ENCODE data around the gene SCUBE3.

DNA sequence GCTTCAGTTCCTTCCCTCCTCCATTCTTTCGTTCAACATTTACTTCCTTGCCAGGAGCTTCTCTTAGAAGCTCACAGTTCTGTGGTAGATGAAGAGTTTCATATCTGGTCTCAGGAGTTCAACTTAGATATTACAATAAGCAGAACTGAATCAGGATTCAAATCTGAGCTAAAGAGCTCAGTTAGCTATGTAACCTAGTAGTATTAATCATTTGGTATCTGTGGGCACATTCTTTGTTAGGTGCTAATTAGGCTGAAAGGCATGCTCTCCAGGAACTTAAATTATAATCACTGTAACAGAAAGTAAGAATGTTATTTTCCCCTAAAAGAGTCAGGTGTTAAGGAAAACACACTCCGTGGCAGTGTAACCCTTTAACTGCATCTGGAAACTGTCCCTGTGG, 54.1 kb downstream of the SCUBE3 start:
- no peak for TF ChIP-seq MAFK (IDR thresholded peaks at IDR 0.05; ENCODE audit: low read depth, low read length)
- TF ChIP-seq, protein P1, sequence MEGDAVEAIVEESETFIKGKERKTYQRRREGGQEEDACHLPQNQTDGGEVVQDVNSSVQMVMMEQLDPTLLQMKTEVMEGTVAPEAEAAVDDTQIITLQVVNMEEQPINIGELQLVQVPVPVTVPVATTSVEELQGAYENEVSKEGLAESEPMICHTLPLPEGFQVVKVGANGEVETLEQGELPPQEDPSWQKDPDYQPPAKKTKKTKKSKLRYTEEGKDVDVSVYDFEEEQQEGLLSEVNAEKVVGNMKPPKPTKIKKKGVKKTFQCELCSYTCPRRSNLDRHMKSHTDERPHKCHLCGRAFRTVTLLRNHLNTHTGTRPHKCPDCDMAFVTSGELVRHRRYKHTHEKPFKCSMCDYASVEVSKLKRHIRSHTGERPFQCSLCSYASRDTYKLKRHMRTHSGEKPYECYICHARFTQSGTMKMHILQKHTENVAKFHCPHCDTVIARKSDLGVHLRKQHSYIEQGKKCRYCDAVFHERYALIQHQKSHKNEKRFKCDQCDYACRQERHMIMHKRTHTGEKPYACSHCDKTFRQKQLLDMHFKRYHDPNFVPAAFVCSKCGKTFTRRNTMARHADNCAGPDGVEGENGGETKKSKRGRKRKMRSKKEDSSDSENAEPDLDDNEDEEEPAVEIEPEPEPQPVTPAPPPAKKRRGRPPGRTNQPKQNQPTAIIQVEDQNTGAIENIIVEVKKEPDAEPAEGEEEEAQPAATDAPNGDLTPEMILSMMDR (IDR thresholded peaks at IDR 0.05; ENCODE audit: control extremely low read depth in 1 of 3, insufficient read depth in 1 of 3, low read depth in 1 of 3, low read length in 3 of 3), result no peak
- TF ChIP-seq POLR2AphosphoS5 (IDR thresholded peaks at IDR 0.05; ENCODE audit: low read depth, low read length), result no peak

All from H1 (cell line).